ENCODE measurements around the gene RBFOX2.
"Not testable (repeated sequence)": the region's sequence is repeated elsewhere in the genome, so short reads cannot be mapped to it uniquely, and the experiment has no call there.

The RBFOX2 gene

DNA sequence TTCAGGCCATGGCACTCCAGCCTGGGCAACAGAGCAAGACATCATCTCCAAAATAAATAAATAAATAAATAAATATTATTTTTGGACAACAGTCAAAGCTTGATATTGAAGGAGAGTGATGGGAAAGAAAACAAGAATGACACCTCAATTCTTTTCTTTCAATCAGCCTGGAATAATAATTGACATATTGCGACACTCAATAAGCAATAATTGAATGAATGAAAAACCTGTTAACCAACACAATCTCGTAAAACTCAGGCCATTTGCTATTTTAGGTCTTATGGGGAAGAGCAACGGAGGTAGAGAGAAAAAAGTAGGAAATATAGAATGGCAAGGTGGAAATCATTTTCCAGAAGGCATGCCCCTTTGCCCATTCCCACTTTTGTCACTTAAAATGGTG lies 10.5 kb upstream of the RBFOX2 start:
- no peak for DNase-seq

DNA sequence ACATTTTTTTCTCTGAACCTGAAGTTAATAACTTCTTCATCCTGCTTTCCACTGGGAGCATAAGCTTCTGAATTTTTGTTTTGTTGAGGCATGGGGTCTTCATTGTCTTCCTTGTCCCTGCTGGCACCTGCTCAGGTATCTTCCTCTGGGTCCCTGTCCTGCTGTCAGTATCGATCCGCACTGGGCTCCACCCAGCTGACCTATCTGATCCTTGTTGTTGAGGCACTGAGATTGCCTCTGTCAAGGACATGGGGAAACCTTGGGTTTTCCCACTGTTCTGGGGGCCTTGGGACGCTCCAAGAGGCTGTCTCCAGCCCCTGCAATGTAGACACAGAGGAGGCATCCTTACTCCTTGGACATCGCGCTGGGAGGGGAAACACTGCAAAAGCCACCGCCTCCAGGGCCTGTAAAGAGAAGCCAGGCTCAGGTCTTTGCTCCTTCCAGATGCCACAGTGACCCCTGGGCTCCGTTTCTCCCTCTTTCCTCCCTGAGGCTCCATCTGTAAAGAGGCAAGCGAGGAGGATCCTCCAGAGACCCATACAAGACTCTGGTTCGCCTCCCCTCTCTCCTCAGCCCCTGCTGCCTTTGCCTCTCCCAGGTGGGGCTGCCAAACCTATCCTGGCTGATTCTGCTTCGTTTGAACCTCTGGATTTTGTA lies 8.6 kb upstream of the RBFOX2 start:
- DNase-seq = no peak

DNA sequence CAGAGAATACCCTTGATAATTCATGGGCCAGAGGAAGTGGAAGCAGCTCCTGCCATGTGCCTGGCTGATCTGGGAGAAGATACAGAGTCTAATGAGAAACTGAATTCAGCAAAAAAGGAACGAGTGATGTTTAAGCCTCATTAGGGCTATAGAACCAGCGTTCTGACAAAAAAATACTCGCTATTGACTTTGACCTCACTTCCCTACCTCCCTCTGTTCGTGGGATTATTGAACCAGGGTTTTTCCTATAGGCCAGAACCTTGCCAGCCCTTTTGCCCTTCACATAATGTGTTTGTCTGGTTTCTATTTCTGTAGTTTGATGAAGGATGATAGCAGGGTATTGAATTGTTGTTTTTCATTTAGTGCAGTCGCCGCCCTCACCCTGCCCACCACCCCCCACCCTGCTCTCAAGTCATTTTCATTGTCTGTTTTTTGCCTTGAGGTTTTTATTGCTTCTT lies 7.6 kb upstream of the RBFOX2 start:
- DNase-seq = peak; percentile 2

DNA sequence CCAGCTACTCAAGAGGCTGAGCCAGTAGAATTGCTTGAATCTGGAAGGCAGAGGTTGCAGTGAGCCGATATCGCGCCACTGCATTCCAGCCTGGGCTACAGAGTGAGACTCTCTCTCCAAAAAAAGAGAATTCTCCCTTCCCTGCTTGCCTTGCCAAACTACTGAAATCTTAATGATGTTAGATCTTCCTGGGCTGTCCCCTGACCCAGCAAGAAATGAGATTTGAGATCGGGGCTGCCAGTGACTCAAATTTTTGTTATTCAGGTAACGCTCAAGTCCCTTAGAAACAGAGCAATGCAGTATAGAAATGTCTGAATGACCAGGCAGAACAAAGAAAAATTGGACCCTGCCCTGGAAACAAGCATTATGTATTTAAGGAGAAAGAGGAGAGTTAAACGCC lies 4.0 kb upstream of the RBFOX2 start:
- DNase-seq = no peak

DNA sequence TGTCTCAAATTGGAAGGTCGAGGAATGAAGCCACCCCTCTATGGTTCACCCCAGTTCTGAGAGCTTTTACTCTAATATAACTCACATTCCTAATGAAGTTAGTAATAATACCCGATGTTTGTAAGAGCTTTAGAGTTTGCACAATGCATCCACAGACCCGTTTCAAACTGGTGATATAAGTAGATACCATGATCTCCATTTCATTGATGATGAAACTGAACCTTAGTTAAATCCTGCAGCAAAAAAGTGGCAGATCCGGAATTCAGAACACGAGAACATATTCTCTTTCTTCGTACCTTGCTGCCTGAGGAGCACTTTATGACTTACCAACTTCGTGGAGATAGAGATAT lies 757 bp upstream of the RBFOX2 start:
- no peak for DNase-seq

DNA sequence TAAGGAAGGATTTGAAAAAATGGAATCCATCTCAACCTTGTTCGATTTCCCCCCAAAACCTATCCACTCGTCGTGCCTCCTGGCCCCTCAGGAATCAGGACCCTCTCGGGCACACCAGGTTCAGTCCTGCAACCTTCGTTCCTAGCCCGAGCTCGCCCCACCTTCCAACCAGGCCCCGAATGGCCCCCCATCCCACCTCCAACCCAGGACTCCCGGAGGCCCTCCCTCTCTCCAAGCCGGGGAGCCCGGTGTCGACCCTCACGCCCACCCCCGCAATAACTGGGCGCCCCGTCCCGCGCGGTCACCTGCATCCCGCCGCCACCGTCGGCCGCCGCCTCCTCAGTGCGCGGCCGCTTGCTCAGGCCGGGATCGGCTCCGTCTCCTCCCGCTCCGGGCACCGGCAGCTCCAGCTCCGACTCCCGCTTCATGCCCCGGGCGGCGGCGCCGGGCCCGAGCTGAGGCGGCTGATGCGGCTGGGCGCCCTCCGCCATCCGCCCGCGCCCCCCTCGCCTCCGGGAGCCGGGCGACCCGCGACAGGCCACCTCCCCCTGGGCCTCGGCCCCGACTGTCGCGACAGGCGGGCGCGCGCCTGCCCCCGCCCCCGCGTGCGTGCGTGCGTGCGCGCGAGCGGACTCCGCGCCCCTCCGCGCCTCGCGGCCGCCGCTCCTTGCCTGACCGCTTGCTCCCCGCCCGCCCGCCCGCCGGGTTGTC lies 534 bp downstream of the RBFOX2 start:
- DNase-seq = no peak

DNA sequence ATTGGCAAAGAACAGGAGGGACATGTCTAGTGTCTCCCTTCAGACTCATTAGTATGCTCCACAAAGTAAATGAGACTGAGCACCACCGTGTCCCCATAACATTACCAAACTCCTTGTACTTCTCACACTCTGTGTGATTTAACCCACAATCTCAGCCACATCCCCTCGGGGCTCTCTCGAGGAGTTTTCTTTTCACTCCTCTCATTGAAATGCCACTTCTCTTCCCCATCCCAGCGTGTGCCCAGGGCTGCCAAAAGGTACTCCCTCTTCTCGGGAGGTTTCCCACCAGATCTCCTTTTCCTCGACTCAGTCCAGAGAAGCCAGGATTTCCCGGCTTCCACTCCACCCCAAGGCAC lies 1.1 kb downstream of the RBFOX2 start:
- no peak for DNase-seq

DNA sequence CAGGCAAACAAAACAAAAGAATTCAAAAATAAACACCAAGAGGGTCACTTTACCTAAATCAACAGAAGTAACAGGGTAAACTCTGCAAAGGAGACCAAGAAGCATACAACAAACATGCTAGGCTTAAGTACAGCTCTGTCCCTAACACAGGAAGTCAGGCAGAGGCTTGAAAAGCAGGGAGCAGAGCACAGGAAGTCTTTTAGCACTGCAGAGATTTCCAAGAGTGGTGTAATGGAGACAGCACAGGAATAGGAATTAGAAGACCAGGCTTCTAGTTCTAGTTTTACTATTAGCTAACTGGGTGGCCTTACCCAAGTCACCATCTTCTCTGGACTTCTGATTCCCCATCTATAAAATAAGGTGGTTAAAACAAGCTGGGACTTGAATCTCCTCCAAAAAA lies 1.9 kb downstream of the RBFOX2 start:
- DNase-seq = no peak

DNA sequence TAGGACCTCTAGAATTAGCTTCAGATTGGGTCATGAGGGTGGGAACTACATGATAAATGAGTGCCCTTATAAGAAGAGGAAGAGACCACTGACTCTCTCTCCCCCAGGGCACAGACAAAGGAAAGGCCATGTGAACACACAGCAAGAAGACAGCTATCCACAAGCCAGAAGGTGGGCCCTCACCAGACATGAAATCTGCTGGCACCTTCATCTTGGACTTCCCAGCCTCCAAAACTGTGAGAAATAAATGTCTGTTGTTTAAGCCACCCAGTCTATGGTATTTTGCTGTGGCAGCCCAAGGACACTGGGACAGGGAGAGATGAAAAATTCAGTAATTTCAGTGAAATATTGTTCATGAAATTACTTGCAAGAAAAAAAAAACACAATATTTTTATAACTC lies 5.9 kb downstream of the RBFOX2 start:
- no peak for DNase-seq

DNA sequence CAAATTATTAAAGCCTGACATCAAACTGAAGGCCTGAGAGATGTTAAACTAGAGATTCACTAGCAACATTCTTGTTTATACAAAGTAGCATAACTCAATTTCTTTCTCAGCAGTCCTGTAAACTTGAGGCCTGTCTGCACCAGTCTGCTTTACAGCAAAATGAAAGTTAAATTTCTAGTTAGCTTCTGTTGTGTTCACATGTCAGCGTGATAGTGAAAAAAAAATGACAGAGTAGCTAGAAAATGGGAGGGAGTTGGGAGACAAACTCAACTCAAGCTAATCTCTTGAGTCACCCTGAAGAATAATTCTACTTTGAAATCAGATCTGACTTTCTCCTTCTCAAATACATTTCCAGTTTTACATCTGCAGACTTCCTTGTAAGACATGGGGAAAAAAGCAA lies 6.5 kb downstream of the RBFOX2 start:
- DNase-seq = no peak

DNA sequence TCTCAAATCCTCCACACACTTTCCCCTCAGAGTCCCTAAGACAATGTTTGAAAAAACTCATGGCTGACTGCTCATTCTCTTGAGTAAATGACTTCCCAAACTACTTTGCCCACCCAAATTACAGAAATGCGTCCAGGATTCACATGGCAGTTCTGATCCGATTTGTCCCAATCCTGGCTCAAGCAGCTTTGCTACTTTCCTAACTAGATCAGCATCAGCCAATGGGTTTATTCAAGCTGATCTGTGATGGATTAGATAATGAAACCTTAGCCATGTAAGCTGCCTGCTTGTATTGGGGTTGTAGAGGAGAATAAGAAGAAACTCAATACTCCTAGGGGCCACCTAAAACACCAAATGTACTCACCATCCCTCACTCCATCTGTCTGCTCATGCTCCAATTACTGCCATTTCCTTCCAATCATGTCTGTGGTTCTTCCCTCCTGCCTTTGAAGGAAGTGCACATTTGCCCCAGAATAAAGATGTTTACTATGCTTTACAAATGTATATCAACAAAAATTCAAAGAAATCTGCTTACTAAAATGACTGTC lies 6.9 kb downstream of the RBFOX2 start:
- DNase-seq = no peak

DNA sequence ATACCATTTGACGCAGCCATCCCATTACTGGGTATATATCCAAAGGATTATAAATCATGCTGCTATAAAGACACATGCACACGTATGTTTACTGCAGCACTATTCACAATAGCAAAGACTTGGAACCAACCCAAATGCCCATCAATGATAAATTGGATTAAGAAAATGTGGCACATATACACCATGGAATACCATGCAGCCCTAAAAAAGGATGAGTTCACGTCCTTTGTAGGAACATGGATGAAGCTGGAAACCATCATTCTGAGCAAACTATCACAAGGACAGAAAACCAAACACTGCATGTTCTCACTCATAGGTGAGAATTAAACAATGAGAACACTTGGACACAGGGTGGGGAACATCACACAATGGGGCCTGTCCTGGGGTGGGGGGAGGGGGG lies 7.8 kb downstream of the RBFOX2 start:
- DNase-seq = not testable (repeated sequence)

DNA sequence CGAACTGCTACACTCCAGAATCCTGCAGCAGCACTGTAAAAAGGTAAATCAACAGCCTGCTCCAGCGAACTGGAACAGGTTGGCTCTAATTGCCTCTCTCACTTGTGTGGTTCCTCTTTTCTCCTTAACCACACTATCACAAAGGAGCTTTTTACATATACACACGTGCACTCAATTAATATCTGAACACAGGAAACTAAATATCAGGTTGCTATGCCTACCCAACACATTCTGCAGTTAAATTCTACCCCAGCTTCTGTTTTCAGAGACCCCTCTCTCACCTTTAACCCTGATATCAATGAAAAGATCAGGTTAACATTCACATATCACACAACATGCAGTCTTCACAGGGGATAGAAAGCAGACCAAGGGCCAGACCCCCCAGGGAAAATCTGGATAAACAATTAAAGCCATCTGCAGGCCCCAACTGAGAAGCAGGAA lies 11.0 kb downstream of the RBFOX2 start:
- peak; percentile 24 for DNase-seq

DNA sequence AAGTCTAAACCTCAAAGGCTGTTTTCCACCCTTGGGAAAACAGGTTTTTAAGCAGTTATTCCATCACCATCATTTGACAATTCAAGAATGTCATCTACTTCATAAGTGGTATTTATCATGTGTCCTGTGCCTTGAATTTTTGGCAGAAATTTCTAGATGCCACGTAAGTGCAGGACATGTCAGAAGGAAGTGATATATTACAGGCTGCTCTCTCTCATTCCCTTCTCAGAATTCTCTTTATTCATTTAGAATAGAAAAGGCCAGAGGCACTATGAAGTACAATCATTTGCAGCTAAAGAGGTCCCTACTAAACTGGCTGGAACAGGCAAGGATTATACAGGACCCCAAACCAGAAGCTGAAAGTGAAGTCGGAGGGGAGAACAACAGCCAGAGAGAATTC lies 11.9 kb downstream of the RBFOX2 start:
- DNase-seq = no peak

DNA sequence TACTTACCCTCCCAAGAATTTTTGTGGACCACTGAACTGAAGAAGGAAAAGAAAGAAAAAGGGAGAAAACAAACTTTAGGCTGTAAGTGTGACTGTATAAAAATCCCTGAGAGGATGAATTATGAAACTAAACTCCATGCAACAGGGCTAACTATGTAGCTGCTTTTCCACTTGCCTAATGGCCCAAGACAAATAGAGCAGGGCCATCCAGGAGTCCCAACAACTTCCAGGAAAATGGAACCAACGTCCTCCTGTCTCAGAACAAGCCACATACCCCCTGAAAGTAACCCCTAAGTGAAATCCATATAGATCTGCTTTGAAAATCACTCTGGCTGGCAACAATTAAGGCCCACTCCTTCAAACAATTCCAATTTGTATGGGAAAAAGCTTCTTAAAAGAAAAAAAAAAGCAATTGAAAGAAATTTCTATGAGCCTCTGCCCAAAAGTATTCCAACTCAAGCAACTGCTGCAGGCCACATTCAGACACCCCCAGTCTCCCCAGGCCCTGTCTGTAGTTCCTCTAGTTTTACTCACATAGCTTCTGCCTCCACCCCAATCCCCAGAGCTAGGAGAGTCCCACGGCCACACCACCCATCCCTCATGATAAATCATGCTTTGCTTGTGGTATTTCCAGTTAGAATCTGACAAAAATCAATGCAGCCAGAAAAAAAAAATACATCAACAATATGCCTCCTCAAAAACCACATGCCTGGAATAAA lies 12.7 kb downstream of the RBFOX2 start:
- DNase-seq = no peak

DNA sequence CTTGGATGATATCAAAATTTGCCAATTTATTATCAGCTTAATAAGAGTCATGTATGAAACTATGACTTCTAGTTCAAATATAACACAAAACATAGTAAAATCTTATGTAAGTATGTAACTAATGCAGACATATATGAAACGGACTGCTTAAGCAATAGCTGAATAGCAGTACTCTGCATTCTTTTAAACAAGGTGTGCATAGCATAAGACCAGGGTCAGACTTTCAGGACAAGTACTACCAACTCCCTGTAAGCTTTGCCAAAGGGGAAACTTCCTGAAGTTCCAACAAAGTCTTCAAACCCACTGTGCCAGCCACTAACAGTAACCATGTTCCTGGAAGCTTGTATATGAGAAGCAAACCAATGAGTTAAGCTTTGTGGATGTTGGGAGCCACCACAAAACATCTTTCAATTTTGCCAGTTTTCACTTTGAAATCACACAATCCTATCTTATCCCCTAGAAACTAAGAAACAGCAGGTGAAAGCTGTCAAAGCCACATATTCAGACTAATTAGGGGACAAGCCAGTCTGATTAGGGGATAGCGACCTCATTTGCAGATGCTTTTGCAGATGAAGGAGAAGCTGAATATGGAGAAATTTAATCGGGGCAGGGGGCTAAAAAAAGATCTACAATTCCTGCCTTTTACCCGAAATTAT lies 13.3 kb downstream of the RBFOX2 start:
- no peak for DNase-seq

DNA sequence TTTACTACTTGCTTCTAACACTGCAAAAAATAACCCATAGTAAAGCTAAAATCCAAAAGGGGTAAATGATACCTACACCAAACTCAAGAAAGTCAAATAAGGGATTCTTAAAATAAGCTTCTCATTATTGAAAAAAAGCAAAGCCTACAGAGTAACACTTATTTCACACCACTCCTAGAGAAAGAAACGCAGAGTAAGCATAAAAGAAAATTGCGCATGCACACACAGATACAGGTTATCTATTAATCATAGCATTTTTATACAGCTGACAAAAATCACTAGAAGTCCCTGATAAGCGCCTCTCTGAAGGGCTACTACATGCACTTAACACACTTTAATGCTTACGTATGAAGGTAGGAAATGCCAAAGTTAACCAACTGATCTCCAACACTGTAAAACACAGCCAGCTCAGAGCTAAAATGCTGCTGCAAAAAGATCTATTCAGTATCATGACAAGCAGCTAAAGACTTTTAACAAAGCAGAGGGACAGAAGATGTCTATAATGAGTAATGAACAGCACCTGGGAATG lies 14.0 kb downstream of the RBFOX2 start:
- DNase-seq = no peak

DNA sequence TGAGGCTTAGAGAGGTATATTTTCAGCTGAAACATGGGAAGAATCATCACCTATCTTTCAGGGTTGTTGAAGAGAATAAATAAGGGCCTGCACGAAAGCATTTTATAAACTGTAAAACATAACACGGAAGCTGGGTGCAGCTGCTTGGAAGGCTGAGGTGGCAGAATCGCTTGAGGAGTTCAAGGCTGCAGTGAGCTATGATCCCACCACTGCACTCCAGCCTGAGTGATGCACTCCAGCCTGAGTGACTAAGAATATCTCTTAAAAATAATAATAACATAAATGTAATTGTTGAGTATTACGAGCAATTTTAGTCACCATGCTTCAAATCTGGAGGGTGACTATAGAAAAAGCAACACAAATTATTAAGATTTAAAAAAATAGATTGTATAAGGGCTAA lies 16.3 kb downstream of the RBFOX2 start:
- no peak for DNase-seq

DNA sequence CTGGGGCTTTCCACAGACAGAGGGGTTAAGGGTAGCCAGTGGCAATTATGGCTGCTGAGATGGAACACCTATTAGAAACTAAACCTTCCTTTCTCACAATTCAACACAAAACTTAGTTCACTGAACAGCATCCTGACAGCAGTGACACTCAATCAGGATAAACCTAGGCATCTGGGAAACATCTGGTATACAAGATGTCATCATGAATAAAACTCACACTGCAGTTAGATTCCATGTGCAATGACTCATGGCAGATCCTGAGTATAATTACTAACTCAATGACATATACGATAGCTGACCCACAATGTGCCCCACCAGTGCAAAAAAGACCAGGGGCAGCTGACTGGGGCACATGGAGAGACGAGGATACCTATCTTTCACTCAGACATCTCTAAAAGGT lies 17.7 kb downstream of the RBFOX2 start:
- DNase-seq = no peak

DNA sequence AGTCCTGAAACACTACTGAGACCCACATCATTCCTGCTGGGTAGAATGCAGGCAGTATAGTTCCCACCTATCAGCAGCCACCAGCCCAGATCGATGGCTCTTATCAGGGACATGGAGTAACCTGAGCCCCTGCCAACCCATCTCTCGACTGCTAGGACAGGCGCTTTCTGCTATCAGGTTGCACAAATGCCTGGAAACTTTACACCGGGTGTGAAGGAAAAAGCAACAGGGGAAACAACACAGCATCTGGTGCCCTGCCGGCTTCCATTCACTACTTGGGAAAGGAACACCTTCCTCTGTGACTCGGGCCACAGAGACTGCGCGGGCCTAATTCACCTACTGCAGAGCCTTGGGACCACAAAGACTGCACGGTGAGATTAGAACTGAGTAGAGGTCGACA lies 18.5 kb downstream of the RBFOX2 start:
- no peak for DNase-seq

DNA sequence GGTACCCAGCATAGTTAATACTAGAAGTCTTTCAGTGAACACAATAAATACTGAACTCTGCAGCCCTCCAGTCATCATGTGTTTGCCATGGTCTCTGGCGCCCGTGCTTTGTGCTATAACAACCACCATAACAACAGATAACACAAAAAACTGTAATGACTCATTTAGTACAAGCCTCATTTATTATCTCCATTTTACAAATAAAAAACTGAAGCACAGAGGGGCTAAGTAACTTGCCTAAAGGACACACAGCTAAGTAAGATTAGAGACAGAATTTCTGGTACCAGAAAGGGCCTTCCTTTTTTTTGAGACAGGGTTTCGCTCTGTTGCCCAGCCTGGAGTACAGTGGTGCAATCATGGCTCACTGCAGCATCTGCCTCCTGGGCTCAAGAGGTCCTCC lies 19.5 kb downstream of the RBFOX2 start:
- DNase-seq = no peak

DNA sequence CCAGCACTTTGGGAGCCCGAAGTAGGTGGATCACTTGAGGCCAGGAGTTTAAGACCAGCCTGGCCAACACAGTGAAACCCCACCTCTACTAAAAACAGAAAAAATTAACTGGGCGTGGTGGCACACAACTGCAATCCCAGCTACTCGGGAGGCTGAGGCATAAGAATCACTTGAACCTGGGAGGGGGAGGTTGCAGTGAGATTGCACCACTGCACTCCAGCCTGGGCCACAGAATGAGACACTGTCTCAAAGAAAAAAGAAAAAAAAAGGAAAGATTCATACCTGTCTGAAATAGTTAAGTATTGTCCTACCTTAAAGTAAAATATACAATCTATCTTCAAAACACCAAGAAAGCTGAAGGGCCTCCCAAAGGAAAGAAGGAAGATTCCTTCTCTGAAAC lies 20.1 kb downstream of the RBFOX2 start:
- DNase-seq = no peak

DNA sequence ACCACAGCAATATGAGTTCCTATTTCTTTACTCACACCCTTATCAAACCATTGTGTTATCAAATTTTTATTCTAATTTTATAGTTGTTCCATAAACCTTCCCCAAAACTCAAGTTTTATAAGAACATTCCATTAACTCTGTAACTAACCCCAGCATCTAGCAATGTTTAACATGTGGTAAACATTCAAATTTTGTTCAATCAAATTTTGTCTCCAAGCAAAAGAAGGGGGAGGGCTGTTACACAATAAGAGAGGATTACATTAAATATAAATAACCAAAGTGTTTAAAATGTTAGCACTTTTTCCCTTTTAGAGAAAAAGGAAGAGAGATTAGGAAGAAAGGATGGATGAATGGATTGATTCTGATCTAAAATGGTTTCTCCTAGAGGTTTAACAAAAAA lies 20.5 kb downstream of the RBFOX2 start:
- DNase-seq = no peak

Measured in NCI-H748 treated with DMSO at 0.1 percent for 48 hours (cell line).